PC-3 (cell line): ENCODE measurements around the gene IER5L. TPM values are rescaled to one million over a fixed set of nuclear protein-coding genes. Genes with fewer than 3 reads are reported as not detected.

Experiments
- ATAC-seq: fragments of 200-7000 bp; cut with Tn5 transposase; 2 replicates; pipeline ENCODE4 v1.9.1; 2020; ENCODE audit warnings: mild to moderate bottlenecking, moderate library complexity
- BruUV-seq: library from RNA; stranded (reverse); fragments of 400-500 nt; replicated peaks from 2 replicates; lab custom pipeline; 2021; lab: Mats Ljungman, UMichigan
- CTCF ChIA-PET: fragments of 300-600 bp; sonication (Branson Sonifier 250); formaldehyde crosslinking; loops from one replicate; lab custom pipeline; 2022; ENCODE audit warnings: antibody characterized with exemption; lab: Charles Lee
- POLR2A ChIA-PET: fragments of 300-600 bp; sonication (Branson Sonifier 250); formaldehyde crosslinking; loops from one replicate; lab custom pipeline; 2022; ENCODE audit warnings: antibody characterized with exemption; ENCODE audit not compliant: unreplicated experiment; lab: Charles Lee
- DNase-seq: peaks from one replicate; pipeline ENCODE4 v3.0.0-alpha.2; 2015
- H2AFZ ChIP-seq: fragments of 300-600 bp; sonication (generic); 2 replicates; pipeline ENCODE4 v1.6.0; 2016; ENCODE audit warnings: antibody characterized with exemption, low read length
- H3F3A ChIP-seq: fragments of 300-600 bp; sonication (generic); one replicate; pipeline ENCODE4 v1.6.0; 2017; ENCODE audit warnings: antibody characterized with exemption, low read length, control low read depth, mild to moderate bottlenecking; ENCODE audit not compliant: unreplicated experiment
- H3K27ac ChIP-seq: fragments of 300-600 bp; sonication (generic); 2 replicates; pipeline ENCODE4 v1.5.1; 2016; ENCODE audit warnings: mild to moderate bottlenecking, low read length
- H3K27me3 ChIP-seq: fragments of 300-600 bp; sonication (generic); 2 replicates; pipeline ENCODE4 v1.6.1; 2016; ENCODE audit warnings: low read length, mixed read lengths
- H3K36me3 ChIP-seq: fragments of 300-600 bp; sonication (generic); 2 replicates; pipeline ENCODE4 v1.6.1; 2016; ENCODE audit warnings: low read depth, mixed run types, low read length, mixed read lengths
- H3K4me1 ChIP-seq: fragments of 300-600 bp; sonication (generic); 2 replicates; pipeline ENCODE4 v1.5.1; 2016; ENCODE audit warnings: low read length; ENCODE audit not compliant: insufficient read depth
- H3K4me2 ChIP-seq: fragments of 300-600 bp; sonication (generic); 2 replicates; pipeline ENCODE4 v1.6.0; 2016; ENCODE audit warnings: low read length
- H3K4me3 ChIP-seq: fragments of 300-600 bp; sonication (generic); 2 replicates; pipeline ENCODE4 v1.5.1; 2016; ENCODE audit warnings: mild to moderate bottlenecking, low read length, mixed read lengths
- H3K79me2 ChIP-seq: fragments of 300-600 bp; sonication (generic); 2 replicates; pipeline ENCODE4 v1.6.1; 2017; ENCODE audit warnings: low read length, mixed read lengths
- H3K9ac ChIP-seq: fragments of 300-600 bp; sonication (generic); 2 replicates; pipeline ENCODE4 v1.6.0; 2016; ENCODE audit warnings: mild to moderate bottlenecking, low read length
- H3K9me2 ChIP-seq: fragments of 300-600 bp; sonication (generic); replicated peaks from 2 replicates; pipeline ENCODE4 v1.6.1; 2016; ENCODE audit warnings: mixed run types, low read length, mixed read lengths
- H3K9me3 ChIP-seq: fragments of 300-600 bp; sonication (generic); 2 replicates; pipeline ENCODE4 v1.6.1; 2016; ENCODE audit warnings: low read length, mixed read lengths
- H4K20me1 ChIP-seq: fragments of 300-600 bp; sonication (generic); 2 replicates; pipeline ENCODE4 v1.6.1; 2016; ENCODE audit warnings: low read length, mixed read lengths
- EZH2 ChIP-seq: fragments of 300-600 bp; sonication (generic); IDR thresholded peaks from one replicate; pipeline ENCODE4 v1.6.1; 2017; ENCODE audit warnings: antibody characterized with exemption, mild to moderate bottlenecking, low read length; ENCODE audit not compliant: unreplicated experiment
- EZH2phosphoT487 ChIP-seq: fragments of 300-600 bp; sonication (generic); IDR thresholded peaks from 2 replicates; pipeline ENCODE4 v1.6.1; 2018; ENCODE audit warnings: mild to moderate bottlenecking, antibody characterized with exemption, low read length, borderline replicate concordance
- intact Hi-C: fragments of 100-400 bp; cut with micrococcal nuclease; formaldehyde crosslinking; loops from 2 replicates; pipeline ENCODE4 v1.9.0; 2023
- total RNA-seq: library from RNA; depleted of rRNA; stranded (reverse); fragments of >200 nt; gene quantifications from 2 replicates; pipeline ENCODE4 v1.2.3, GENCODE V29; 2014
- TF ChIP-seq, protein P1 (sequence below): fragments of 300-600 bp; sonication (generic); conservative IDR thresholded peaks from 2 replicates; pipeline ENCODE4 v1.5.1; 2017; ENCODE audit warnings: antibody characterized with exemption, low read depth, mild to moderate bottlenecking, low read length

The IER5L gene
- total RNA-seq, 1 experiment from 2014 or later: 46.1 TPM

DNA sequence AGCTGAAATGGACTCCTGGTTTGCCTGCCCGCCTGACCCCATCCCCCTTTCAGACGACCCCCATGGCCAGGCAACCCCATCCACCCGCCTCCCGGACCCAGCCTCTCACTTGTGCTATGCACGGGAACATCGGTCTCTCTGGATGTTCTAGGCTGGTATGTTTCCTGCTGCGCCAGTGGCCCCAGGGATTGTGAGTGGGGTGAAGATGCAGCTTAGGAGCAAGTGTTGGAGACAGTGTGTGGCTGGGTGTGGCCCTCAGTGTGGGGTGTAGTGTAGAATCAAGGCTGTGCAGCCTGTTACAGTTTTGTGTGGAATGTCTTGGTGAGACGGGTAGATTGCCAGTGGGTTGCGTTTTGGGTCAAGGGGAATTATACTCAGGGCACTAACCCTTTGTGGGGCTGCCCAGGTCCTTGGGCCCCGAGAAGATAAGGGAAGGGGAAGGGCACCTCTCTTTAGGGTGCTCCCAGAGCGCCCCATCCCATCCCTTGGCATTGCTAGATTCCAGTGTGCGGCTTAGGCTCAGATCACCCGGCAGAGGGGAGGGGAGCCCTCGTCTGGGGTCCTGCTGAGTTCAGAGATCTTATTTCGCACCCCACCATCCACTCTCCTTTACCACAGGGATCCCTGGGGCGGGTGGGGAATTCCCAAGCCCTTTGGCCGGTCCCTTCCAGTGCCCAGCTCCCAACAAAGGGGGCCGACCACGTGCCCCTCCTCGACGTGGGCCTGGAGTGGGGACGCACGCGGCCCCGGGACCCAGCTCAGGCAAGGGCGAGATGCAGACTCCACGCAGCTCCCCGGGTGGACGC is 4.6 kb downstream of the IER5L start:
- ATAC-seq (no peak), DNase-seq (no peak)
- BruUV-seq: no TSS peak
- peak overlapping the region; percentile 90 for H3K4me3 ChIP-seq
- H3K9me3 ChIP-seq: no peaks in the 10 kb centered on the region
- no peak overlapping the region for H3K27ac ChIP-seq
- ChIA-PET POLR2A (interaction anchor here (0.6 to 0.7 kb wide), 4 partner anchors 62 to 452 kb away, joined by 3 to 10 read pairs (median 4); no protein-coding TSS in a partner anchor), CTCF (interaction anchor here (0.6 to 1.2 kb wide), 3 partner anchors 9 to 323 kb away, joined by 3 to 4 read pairs (median 4); no protein-coding TSS in a partner anchor)
- H3K9ac ChIP-seq: peak overlapping the region; percentile 87
- intact Hi-C loops: loop anchor here (2.0 to 10.0 kb wide), 3 partner anchors 35 to 309 kb away; no protein-coding TSS in a partner anchor
- H3K4me1 ChIP-seq: peaks cover 36% of the 10 kb centered on the region
- H3K36me3 ChIP-seq: no peaks in the 10 kb centered on the region
- H2AFZ ChIP-seq: peak overlapping the region; percentile 79
- H3K79me2 ChIP-seq: peaks cover 22% of the 10 kb centered on the region
- H3K27me3 ChIP-seq: no peaks in the 10 kb centered on the region
- H3K4me2 ChIP-seq: peak overlapping the region; percentile 99
- no peaks in the 10 kb centered on the region for H3F3A ChIP-seq
- TF ChIP-seq EZH2 (no peak), EZH2phosphoT487 (no peak)
- TF ChIP-seq, protein P1, sequence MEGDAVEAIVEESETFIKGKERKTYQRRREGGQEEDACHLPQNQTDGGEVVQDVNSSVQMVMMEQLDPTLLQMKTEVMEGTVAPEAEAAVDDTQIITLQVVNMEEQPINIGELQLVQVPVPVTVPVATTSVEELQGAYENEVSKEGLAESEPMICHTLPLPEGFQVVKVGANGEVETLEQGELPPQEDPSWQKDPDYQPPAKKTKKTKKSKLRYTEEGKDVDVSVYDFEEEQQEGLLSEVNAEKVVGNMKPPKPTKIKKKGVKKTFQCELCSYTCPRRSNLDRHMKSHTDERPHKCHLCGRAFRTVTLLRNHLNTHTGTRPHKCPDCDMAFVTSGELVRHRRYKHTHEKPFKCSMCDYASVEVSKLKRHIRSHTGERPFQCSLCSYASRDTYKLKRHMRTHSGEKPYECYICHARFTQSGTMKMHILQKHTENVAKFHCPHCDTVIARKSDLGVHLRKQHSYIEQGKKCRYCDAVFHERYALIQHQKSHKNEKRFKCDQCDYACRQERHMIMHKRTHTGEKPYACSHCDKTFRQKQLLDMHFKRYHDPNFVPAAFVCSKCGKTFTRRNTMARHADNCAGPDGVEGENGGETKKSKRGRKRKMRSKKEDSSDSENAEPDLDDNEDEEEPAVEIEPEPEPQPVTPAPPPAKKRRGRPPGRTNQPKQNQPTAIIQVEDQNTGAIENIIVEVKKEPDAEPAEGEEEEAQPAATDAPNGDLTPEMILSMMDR: no peak
- no peaks in the 10 kb centered on the region for H4K20me1 ChIP-seq
- H3K9me2 ChIP-seq: no peaks in the 10 kb centered on the region

DNA sequence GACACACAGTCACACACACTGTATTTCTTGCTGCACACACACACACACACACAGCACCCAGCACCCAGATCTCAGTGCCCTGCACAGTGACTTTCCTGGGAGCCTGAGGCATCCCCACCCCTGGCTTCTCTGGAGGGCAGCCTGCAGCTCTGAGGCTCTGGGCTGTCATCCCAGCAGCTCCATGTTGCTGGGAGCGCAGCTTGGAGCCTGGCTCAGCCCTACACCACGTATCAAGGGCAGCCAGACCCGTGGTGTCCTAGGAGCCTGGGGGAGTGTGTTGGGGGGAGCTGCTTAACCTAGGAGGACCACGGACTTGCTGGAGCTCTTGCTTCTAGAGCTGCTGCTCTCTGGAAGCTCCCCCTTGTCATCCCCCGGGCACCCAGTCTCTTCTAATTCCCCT is 5.2 kb downstream of the IER5L start:
- Histone ChIP-seq H3K79me2 (peaks cover 20% of the 10 kb centered on the region), H3K4me1 (peaks cover 42% of the 10 kb centered on the region), H3K9me3 (no peaks in the 10 kb centered on the region), H3K4me3 (no peak overlapping the region), H3F3A (no peaks in the 10 kb centered on the region), H2AFZ (no peak overlapping the region), H3K27me3 (no peaks in the 10 kb centered on the region), H3K9me2 (no peaks in the 10 kb centered on the region), H3K27ac (no peak overlapping the region), H3K9ac (no peak overlapping the region), H4K20me1 (no peaks in the 10 kb centered on the region), H3K4me2 (no peak overlapping the region), H3K36me3 (no peaks in the 10 kb centered on the region)
- no TSS peak for BruUV-seq
- DNase-seq (no peak), ATAC-seq (no peak)
- ChIA-PET CTCF (no interaction called here), POLR2A (no interaction called here)
- no peak for TF ChIP-seq EZH2phosphoT487
- TF ChIP-seq, protein P1: no peak
- TF ChIP-seq EZH2: no peak
- intact Hi-C loops: loop anchor here (10.0 kb wide), 1 partner anchor 162 kb away; no protein-coding TSS in a partner anchor
